Stimulated activated naive CD4-positive, alpha-beta T cell (primary cell): ENCODE data around the gene GLMP.

Source experiments
- DNase-seq, 6 experiments: peaks; one replicate each; lab custom pipeline; 2025; lab: John Stamatoyannopoulos, UW

The GLMP gene

DNA sequence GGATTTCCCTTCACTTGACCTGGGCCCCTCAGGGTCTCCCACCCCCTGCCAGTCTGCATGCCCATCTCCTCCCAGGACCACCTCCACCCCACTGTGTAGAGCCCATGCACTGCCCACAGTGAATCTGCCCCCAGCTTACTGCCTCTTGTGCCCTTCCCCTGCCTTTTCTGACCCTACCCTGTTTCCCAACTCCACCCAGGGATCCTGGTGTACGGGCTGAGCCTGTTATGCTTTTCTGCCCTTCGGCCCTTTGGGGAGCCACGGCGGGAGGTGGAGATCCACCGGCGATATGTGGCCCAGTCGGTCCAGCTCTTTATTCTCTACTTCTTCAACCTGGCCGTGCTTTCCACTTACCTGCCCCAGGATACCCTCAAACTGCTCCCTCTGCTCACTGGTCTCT, 9.4 kb downstream of the GLMP start:
- no peak for DNase-seq

DNA sequence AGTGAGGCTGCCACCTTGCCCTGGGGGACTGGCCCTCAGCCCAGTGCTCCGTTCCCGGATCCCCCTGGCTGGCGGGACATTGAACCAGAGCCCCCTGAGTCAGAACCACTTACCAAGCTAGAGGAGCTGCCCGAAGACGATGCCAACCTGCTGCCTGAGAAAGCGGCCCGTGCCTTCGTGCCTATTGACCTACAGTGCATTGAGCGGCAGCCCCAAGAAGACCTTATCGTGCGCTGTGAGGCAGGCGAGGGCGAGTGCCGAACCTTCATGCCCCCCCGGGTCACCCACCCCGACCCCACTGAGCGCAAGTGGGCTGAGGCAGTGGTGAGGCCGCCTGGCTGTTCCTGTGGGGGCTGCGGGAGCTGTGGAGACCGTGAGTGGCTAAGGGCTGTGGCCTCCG, 10.0 kb downstream of the GLMP start:
- DNase-seq: no peak

GRCh38 chr1:156284757-156285156, 10.7 kb downstream of the GLMP start:
- no peak for DNase-seq

- no peak for DNase-seq
Measured at GRCh38 chr1:156284112-156284511, 11.4 kb downstream of the GLMP start, which contains the start of gene TMEM79. TMEM79 (plus strand) TSS chr1:156284325; CDS start chr1:156285227, 902 bp downstream.

GRCh38 chr1:156283521-156283920, 12.0 kb downstream of the GLMP start:
- DNase-seq: no peak

DNA sequence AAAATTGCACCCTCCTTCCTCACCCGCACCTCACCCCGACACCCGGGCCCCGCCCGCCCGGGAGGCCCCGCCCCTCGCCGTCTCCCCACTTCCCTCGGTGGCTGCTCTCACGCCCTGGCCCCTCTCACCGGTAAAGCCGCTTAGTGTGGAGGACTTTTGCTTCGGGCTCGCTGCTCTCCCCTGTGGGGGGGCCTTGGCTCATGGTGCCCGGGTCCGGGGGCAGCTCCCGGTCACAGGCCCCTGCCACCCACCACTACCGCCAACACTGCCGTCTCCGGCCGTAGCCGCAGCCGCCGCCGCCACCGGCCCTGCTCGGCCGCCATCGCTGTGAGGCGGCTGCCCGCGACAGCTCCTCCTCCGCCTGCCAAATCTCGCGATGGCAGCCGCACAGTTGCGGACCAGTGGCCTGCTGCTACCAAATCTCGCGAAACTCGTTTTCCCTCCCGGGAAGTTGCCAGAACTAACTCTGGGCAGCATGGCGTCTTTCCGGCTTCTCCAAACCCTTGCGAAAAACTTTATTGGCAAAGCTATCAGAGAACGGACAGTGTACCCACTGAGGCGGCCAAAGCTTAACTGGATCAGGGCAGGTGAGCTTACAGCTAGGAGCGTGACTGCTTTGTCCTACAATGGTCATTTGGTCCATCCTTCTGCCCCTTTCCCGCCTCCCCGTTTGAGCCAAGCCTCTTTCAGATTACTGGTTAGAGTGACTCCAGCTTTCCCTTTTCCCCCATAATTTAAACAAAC, 12.8 kb downstream of the GLMP start, which contains the start of gene SMG5:
SMG5 (minus strand) TSS at position 347 of the 744 bp plus-strand sequence; CDS start at position 202, 145 bp downstream.
- peak; percentile 91 to 97 (median 94) for DNase-seq

DNA sequence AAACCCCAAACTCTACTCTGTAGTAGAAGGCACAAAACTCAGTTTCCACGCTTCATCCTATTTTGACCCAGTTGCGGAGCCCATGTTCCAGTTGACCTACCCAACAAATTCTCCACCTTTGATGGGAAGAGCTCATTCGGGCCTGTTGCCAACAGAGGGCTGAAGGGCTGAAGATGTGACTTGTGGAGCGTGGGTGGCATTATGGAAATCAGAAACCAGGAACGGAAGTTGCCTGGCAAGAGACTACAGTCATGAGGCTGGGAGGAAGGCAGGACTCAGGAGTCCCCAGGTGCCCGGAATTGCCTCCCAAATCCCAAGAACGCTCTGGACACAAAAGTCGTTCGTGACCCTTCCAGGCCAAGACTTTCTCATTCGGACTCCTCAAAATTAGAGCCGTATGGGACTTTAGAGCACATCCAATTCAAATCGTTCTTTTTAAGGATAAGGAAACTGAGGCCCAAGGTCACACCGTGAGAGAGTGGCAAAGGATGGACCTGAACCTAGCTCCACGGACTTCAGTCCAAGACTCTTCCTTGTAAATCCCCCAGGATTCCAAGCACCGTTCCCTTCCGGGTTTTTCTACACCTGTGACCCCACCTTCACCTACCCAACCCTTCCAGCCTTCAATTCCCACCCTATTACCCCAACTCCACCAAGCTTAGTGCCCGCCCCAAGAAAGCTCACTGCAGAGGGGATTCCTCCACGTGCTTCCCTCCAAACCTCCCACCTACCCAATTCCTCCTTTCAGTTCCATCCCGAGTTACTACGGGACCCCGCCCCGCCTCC, 13.6 kb downstream of the GLMP start:
- peak in 1 of 6 experiments; percentile 4 for DNase-seq

- no peak for DNase-seq
Measured at GRCh38 chr1:156281281-156281680, 14.2 kb downstream of the GLMP start.

GRCh38 chr1:156279837-156280236, 15.6 kb downstream of the GLMP start:
- DNase-seq: no peak

DNA sequence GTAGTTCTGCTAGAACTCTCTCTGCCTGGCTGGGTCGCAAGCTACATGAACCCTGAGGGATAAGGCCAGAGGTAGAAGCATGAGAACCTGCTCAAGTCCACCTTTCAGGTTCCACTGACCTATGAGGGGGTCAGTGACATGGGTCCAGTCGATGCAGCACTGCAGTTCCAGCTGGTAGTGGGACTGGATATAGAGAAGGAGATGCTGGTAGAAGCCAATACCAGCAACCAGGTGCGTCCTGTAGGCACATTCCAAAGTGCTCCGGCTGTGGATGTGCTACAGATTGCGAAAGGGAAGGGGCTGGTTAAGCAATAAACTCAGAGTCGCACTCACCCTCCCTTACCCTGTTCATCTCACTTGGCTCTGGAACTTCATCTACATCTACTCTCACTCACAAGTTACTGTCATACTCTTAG, 18.5 kb downstream of the GLMP start:
- DNase-seq: no peak

- no peak for DNase-seq
Measured at GRCh38 chr1:156276532-156276931, 18.9 kb downstream of the GLMP start.

DNA sequence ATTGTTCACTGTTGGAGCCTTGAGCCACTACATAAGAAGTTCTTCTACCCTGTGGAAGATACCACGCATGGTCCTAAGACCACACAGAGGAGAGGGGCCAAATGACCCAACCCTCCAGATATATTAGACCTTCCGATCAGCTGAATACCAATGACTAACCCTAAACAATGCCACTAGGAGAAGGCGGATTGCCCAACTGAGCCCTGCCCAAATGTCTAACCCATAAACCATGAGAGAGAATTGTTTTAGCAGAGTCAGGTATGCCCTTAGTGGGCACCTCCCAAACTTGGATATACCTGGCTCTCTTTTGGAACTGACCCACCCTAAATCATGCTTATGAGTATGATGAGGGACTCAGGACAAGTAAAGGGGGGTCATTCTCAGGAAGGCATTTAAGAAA, 25.2 kb downstream of the GLMP start:
- no peak for DNase-seq

- no peak for DNase-seq
Measured at GRCh38 chr1:156268336-156268735, 27.1 kb downstream of the GLMP start.

GRCh38 chr1:156266051-156266450, 29.4 kb downstream of the GLMP start:
- DNase-seq: no peak

DNA sequence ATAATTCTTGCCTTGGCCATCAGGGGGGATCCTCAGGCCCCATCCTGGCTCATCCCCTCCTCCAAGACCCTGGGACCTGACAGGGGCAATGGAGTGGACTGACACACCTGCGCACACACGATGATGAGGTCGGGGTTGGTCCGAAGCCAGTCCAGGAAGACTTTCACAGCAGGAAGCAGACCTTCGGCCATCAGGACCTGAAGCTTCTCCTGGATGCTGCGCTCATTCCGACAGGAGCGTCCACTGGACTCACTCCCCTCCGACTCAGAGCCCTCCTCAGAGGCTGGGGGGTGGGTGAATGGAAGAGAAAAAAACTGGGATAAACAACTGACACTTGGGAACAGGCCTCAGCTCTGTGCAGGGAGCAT, 32.2 kb downstream of the GLMP start:
- DNase-seq: no peak

DNA sequence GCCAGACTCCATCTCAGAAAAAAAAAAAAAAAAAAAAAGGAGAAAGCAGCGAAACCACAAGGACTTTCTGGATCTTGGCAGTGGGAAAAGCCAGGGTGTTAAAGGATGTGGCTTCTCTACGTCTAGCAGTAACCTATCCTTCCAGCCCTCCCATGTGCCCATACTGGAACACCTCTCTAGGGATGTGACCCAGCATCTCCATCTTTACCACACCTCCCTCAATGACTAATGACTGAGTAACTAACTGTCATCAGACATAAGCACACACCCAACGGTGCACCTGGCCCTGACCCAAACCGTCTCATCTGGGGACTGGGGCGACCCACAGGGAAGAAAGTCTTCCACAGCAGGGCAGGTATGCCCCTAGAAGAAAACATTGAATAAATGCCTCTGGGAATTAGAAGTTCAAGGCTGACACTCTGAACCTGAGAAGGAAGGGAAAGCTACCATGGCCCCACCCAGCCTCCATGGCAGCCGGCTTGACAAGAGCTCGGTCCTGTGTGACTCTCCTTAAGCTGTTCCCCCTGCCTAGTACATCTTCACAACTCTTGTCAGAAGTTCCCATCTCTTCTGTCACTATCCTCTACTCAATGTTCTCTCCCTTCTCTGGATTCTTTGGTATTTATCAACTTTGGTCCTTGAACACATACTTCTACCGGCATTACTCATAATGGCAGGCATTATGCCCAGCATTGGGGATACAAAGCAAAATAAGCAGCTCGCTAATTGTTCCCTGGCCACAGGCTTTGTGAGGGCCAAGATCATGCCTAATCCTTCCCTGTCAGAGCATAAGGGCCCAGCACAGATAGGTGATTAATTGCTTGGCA, 32.8 kb downstream of the GLMP start:
- no peak for DNase-seq

DNA sequence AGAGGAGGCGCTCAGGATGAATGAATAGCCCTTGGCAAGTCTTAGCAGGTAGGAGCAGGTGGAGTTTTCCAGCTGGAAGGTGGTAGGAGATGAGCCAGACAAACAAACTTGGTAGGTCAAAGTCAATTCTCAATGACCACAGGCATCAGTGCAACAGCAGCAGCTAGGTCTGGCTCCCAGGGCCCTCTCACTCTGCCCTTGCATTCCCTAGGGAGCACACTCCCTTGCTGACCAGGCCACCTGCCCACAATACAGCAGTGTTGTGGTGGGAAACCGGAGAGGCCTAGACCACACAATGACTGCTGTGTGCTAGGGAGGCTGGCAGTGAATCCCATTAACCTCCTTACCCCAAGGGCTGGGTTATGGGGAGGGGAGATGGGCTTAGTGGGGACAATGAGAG, 34.6 kb downstream of the GLMP start:
- DNase-seq: no peak

GRCh38 chr1:156259805-156260204, 35.7 kb downstream of the GLMP start:
- no peak for DNase-seq

DNA sequence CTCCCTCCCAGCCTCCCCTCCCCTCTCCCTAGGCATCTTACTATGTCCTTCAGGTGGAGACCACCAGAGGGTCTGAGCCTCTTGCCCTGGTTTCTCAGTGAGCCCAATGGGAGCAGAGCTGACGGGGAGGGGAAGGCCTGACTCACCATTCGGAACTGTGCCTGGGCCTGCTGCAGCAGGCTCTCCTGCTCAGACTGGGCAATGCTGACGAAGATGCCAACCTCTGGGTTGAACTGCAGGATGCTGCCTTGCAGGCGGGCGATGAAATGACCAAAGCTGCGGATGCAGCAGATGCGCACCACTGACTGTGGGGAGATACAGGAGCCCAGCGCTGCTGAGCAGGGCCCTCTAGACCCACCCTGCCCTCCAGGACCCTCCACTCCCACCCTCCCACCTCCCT, 36.6 kb downstream of the GLMP start:
- no peak for DNase-seq

GRCh38 chr1:156257711-156258110, 37.8 kb downstream of the GLMP start:
- DNase-seq: no peak

DNA sequence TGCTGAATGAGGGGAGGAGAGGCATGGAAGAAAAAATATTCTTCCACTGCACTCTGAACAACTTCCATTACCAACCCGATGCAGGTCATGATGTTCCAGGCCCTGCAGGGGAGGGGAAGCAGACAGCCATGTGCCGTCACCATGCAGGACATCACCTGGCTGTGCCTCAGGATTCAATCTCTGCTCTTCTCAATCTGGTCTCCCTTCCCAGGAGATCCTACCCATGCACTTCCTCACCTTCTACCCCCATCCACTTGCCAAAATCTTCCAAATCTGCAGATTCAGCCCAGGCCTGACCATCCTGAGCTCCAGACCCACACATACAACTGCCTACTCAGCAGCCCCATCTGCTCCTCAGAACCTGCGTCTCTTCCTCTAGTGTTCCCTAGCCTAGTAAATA, 41.8 kb downstream of the GLMP start:
- DNase-seq: no peak

- DNase-seq: no peak
Measured at GRCh38 chr1:156251527-156251926, 44.0 kb downstream of the GLMP start.
